ENCODE data around the gene ZRANB3. TPM values are rescaled to one million over a fixed set of nuclear protein-coding genes. Genes with fewer than 3 reads are reported as not detected.
"Not testable (repeated sequence)": the region's sequence is repeated elsewhere in the genome, so short reads cannot be mapped to it uniquely, and the experiment has no call there.

Gene ZRANB3
- total and polyA plus RNA-seq, 12 donors = 0.66 to 5.7 (median 2.2) TPM

GRCh38 chr2:135299658-135300244 lies 231.3 kb downstream of the ZRANB3 start:
- 94 to 98% methylated on average over 1 of the region's 1 CpG for WGBS, 2 donors
- no peak for DNase-seq
- Histone ChIP-seq H3K36me3 (peaks cover 0 to 3% (median 0%) of the 10 kb centered on the region in 9 donors), H3K4me3 (no peak overlapping the region), H3K4me1 (no peaks in the 10 kb centered on the region), H3K9me3 (peaks cover 0 to 22% (median 0%) of the 10 kb centered on the region in 11 donors), H3K27me3 (no peaks in the 10 kb centered on the region), H3K27ac (no peak overlapping the region)
- intact Hi-C loops (cut with DNase I) = no loop called here
- no peak for ATAC-seq
- TF ChIP-seq CTCF (IDR thresholded peaks at IDR 0.05) = no peak

- Histone ChIP-seq H3K36me3 (peaks cover 0 to 3% (median 0%) of the 10 kb centered on the region in 9 donors), H3K27ac (no peak overlapping the region), H3K9me3 (peaks cover 0 to 26% (median 0%) of the 10 kb centered on the region in 11 donors), H3K4me3 (no peak overlapping the region), H3K27me3 (no peaks in the 10 kb centered on the region), H3K4me1 (no peaks in the 10 kb centered on the region)
- ATAC-seq = no peak
- 93 to 95% methylated on average over 2 of the region's 2 CpGs for whole genome bisulfite sequencing, 2 donors
- DNase-seq = no peak
- no peak for TF ChIP-seq CTCF (IDR thresholded peaks at IDR 0.05)
- intact Hi-C loops (cut with DNase I) = no loop called here
Measured at GRCh38 chr2:135299165-135299564, 231.9 kb downstream of the ZRANB3 start.

- H3K36me3 ChIP-seq; H3K27me3 ChIP-seq; H3K27ac ChIP-seq; H3K4me3 ChIP-seq; intact Hi-C loops (cut with DNase I); ATAC-seq; DNase-seq; H3K4me1 ChIP-seq: not testable (repeated sequence)
- peaks cover 0 to 36% (median 0%) of the 10 kb centered on the region in 11 donors for H3K9me3 ChIP-seq
Measured at GRCh38 chr2:135287121-135287520, 243.9 kb downstream of the ZRANB3 start.

GRCh38 chr2:135285391-135285790 lies 245.6 kb downstream of the ZRANB3 start:
- no peak for DNase-seq
- no peak overlapping the region for H3K27ac ChIP-seq
- WGBS, 2 donors = 60 to 69% methylated on average over 3 of the region's 3 CpGs
- ATAC-seq = no peak
- no peak overlapping the region for H3K4me3 ChIP-seq
- H3K9me3 ChIP-seq = peaks cover 0 to 28% (median 0%) of the 10 kb centered on the region in 11 donors
- TF ChIP-seq CTCF (IDR thresholded peaks at IDR 0.05) = no peak
- intact Hi-C loops (cut with DNase I) = no loop called here
- H3K36me3 ChIP-seq = no peaks in the 10 kb centered on the region
- no peaks in the 10 kb centered on the region for H3K27me3 ChIP-seq
- H3K4me1 ChIP-seq = no peaks in the 10 kb centered on the region

GRCh38 chr2:135281379-135281778 lies 249.6 kb downstream of the ZRANB3 start:
- Histone ChIP-seq H3K4me1 (no peaks in the 10 kb centered on the region), H3K27ac (no peak overlapping the region), H3K27me3 (no peaks in the 10 kb centered on the region), H3K4me3 (no peak overlapping the region), H3K9me3 (peaks cover 0 to 3% (median 0%) of the 10 kb centered on the region in 11 donors), H3K36me3 (no peaks in the 10 kb centered on the region)
- no peak for TF ChIP-seq CTCF (IDR thresholded peaks at IDR 0.05)
- WGBS, 2 donors = 85 to 87% methylated on average over 1 of the region's 1 CpG
- no peak for ATAC-seq
- no peak for DNase-seq
- intact Hi-C loops (cut with DNase I) = no loop called here
